Ishikawa (cell line): ENCODE measurements around the gene EXOC4.

ENCODE experiments used
- CREB1 ChIP-seq: IDR thresholded peaks from 2 replicates; pipeline ENCODE4 v1.6.1; 2012; ENCODE audit warnings: low read depth
- MAX ChIP-seq: IDR thresholded peaks from 2 replicates; pipeline ENCODE4 v1.6.1; 2012

GRCh38 chr7:134058980-134059379, 806.1 kb downstream of the EXOC4 start:
- TF ChIP-seq CREB1 (no peak), MAX (no peak)
